GM10248 (cell line): ENCODE measurements around the gene N4BP2L1.
A peak's percentile ranks its signal among the peaks of the same experiment; 100 is the strongest.

Experiments
- CTCF ChIA-PET: fragments of 300-600 bp; sonication (Branson Sonifier 250); formaldehyde crosslinking; extraction: SDS; loops from one replicate; lab custom pipeline; 2021; ENCODE audit warnings: antibody characterized with exemption; lab: Yijun Ruan, JAX
- POLR2A ChIA-PET: fragments of 350-650 bp; sonication (Branson Sonifier 250); formaldehyde crosslinking; extraction: SDS; loops from one replicate; lab custom pipeline; 2020; ENCODE audit warnings: antibody characterized with exemption; lab: Yijun Ruan, JAX
- DNase-seq: peaks from one replicate; pipeline ENCODE4 v3.0.0; 2012; ENCODE audit errors: extremely low spot score
- TF ChIP-seq, protein P1 (sequence below): IDR thresholded peaks from 2 replicates; pipeline ENCODE4 v1.5.1; 2012; ENCODE audit warnings: mild to moderate bottlenecking, low read depth; ENCODE audit errors: extremely low read depth, missing control alignments, control extremely low read depth

The N4BP2L1 gene

DNA sequence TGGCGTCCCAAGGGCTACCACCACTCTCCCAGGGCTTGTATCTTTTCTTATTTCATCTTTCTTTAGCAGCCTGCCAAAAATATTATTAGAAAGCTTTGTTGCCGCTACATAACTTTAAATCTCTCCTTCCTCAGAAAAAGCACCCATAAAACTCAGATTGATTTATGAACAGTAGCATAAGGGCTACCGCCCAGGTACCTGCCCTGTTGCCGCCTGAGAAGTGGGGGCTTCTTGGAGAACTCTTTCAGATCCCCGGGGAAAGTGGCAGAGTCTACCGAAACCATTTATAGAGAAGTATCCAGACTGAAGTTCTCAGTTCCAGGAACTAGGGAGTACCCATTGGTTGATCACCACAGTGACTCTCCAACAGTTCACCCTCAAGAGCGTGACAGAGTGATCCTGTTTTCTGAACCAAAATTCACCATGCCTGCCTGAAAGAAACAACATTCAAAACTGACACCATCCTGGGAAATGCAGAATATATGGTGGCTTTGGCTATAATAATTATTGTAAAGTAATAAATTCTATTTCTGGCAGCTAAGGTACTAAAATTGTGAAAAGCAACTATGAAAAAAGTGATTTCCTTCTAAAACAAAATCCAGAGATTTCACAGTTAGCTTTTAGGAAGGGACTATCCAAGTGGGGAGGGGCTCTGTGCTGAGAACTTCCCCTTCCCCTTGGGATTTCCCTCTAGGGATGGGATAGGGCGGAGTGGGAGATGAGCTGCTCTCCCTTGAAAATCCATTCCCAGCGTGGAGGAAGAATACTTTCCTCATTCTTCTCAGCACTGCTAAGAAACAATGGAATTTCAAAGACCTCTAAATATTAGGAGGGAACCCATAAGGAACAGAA lies 877 bp upstream of the N4BP2L1 start:
- ChIA-PET POLR2A (interaction anchor here (0.5 to 1.9 kb wide), 6 partner anchors 10 to 1115 kb away, joined by 3 to 9 read pairs (median 4); partner anchors contain the start of genes BRCA2 and ZAR1L), CTCF (interaction anchor here (0.8 to 3.4 kb wide), 6 partner anchors 12 to 519 kb away, joined by 3 to 25 read pairs (median 4); no protein-coding TSS in a partner anchor)
- no peak for DNase-seq
- TF ChIP-seq, protein P1, sequence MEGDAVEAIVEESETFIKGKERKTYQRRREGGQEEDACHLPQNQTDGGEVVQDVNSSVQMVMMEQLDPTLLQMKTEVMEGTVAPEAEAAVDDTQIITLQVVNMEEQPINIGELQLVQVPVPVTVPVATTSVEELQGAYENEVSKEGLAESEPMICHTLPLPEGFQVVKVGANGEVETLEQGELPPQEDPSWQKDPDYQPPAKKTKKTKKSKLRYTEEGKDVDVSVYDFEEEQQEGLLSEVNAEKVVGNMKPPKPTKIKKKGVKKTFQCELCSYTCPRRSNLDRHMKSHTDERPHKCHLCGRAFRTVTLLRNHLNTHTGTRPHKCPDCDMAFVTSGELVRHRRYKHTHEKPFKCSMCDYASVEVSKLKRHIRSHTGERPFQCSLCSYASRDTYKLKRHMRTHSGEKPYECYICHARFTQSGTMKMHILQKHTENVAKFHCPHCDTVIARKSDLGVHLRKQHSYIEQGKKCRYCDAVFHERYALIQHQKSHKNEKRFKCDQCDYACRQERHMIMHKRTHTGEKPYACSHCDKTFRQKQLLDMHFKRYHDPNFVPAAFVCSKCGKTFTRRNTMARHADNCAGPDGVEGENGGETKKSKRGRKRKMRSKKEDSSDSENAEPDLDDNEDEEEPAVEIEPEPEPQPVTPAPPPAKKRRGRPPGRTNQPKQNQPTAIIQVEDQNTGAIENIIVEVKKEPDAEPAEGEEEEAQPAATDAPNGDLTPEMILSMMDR: no peak

DNA sequence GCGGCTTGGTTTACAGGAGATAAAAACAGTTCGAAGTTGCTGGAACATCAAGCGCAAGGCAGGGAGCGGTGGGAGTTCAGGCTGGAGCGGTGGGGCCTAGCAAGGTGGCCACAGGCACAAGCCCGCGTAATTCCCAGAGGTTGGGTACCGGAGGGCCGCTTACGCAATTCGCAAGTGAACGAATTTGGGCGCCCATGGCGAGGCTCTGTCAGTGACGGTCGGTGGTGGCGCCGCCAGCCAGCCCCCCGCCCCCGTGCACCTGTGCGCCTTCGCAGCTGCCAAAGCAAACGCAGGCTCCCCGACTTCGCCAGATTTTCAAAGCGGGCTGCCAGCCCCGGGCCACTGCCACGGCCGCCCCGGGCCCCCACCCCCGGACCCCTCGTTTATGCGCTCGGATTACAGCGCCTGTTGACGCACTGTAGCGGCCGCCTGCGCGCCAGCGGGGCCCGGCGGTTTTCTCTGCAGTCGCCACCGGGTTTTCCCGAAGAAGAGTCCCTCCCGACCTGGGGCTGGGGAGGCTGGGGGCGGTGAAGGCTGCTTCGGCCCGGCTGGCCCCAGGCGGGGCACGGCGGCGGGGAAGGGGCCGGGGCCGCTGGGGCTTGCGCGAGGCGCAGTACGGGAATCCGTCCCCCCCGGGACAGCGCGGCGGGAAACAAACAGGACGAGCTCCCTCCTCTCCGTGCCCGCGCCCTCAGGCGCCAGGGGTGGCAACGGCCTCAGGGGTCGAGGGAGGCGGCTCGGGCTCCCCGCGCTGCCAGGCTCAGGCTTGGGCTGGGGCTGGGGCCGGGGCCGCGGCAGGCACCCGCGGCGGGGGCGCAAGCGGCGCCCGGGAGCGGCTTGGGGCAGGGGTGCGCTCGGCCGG lies 709 bp downstream of the N4BP2L1 start:
- TF ChIP-seq, protein P1: no peak
- ChIA-PET CTCF (interaction anchor here (0.8 to 3.4 kb wide), 7 partner anchors 9 to 112 kb away, joined by 3 to 25 read pairs (median 3); no protein-coding TSS in a partner anchor), POLR2A (interaction anchor here (0.6 to 1.9 kb wide), 4 partner anchors 9 to 144 kb away, joined by 3 to 9 read pairs (median 5); partner anchors contain the start of genes BRCA2 and ZAR1L)
- peak; percentile 48 for DNase-seq

DNA sequence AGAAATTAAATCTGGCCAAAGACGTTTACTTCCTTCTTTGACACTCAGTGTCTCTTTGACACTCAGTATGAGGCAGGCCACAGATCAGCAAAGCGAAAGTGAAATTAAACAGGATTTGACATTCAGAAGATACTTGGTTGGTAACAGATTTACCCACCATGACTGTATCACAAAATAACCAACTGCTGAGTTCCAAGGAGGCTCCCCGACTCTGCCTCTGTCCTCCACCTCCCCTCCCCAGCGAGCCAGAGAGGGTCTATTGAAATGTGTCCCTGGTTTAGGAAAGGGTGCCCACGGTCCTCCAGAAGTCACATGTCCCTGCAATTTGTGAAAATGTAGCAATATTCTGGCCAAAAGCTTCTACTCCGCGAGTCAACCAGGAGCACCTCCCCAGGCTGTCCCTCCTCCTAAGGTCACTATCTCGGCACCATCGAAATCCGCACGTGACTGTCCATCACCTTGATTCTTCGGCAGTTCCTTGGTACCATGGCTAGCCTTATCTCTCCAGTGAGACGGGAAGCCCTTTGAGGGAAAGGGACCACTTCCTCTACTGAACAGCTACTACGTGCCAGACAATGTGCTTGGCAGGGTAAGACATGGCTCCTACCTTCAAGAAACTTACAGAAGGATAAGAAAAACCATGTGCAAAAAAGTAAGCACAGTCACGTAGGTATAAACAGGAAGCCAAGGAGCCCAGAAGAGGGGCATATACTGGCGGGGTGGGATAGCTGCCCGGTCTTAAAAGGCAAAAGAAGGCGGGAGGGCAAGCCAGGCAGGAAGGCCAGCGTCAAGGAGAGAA lies 1.5 kb downstream of the N4BP2L1 start:
- DNase-seq: peak; percentile 75
- ChIA-PET CTCF (interaction anchor here (1.0 to 1.5 kb wide), 3 partner anchors 8 to 113 kb away, joined by 3 to 4 read pairs (median 3); no protein-coding TSS in a partner anchor), POLR2A (interaction anchor here (1.0 to 1.9 kb wide), 2 partner anchors 16 to 111 kb away, joined by 3 to 9 read pairs; partner anchors contain the start of genes BRCA2 and ZAR1L)
- TF ChIP-seq, protein P1: no peak

DNA sequence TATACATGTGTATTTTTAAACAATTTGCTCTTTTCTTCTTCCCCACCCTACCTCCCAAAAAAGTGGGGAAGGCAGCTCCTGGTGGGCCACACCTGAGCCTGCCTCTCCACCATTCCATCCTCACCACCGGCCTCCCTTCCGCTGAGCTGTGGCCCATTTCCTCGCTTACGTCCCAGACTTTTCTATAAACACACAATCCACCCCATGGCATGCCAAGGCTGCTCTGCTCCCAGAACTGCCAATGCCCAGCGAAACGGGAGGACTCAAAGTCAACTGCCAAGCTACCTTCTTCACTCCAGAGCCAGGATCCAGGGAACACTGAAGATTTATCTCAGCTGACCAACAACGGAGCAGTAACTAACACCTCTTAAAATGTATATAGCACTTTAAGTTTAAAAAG lies 2.8 kb downstream of the N4BP2L1 start:
- ChIA-PET CTCF (interaction anchor here (1.0 to 1.5 kb wide), 2 partner anchors 10 to 24 kb away, joined by 3 to 4 read pairs; no protein-coding TSS in a partner anchor), POLR2A (no interaction called here)
- DNase-seq: no peak
- TF ChIP-seq, protein P1: no peak

DNA sequence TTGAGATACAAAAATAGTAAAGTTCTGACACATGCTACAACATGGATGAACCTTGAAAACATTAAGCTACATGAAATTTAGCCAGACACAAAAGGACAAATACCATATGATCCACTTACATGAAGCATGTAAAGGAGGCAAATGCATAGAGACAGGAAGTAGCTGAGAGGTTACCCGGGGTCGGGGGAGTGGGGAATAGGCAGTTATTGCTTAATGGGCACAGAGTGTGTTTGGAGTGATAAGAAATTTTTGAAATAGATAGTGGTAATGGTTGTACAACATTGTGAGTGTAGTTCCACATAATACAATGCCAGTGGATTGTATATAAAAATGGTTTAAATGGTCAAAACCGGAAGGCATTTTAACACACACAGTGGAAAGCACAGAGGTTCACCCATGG lies 4.3 kb downstream of the N4BP2L1 start:
- no peak for DNase-seq
- CTCF ChIA-PET: interaction anchor here (0.9 to 1.5 kb wide), 3 partner anchors 9 to 115 kb away, joined by 3 to 5 read pairs (median 3); no protein-coding TSS in a partner anchor
- TF ChIP-seq, protein P1: no peak

More for the DNA sequence above, 4.3 kb downstream of the N4BP2L1 start:
- POLR2A ChIA-PET: no interaction called here
